GM23248 (cell line): ENCODE data around the gene ADAMTSL4.

Experiments
- EZH2 ChIP-seq: fragments of 200-600 bp; sonication (generic); IDR thresholded peaks from 2 replicates; pipeline ENCODE4 v1.6.1; 2018; ENCODE audit warnings: antibody characterized with exemption, mild to moderate bottlenecking; ENCODE audit not compliant: insufficient read depth, poor library complexity, severe bottlenecking
- EZH2phosphoT487 ChIP-seq: fragments of 200-600 bp; sonication (generic); IDR thresholded peaks from 2 replicates; pipeline ENCODE4 v1.6.1; 2018; ENCODE audit warnings: antibody characterized with exemption, moderate library complexity, mild to moderate bottlenecking, low read depth; ENCODE audit not compliant: insufficient read depth

- TF ChIP-seq EZH2: no peak
- no peak for TF ChIP-seq EZH2phosphoT487
Observed at GRCh38 chr1:150537732-150538684, 11.2 kb upstream of the ADAMTSL4 start.
